ENCODE measurements around the gene SATL1. TPM values are rescaled to one million over a fixed set of nuclear protein-coding genes. Genes with fewer than 3 reads are reported as not detected.
"Not testable (repeated sequence)": the region's sequence is repeated elsewhere in the genome, so short reads cannot be mapped to it uniquely, and the experiment has no call there.

The SATL1 gene
- total RNA-seq, result not detected

DNA sequence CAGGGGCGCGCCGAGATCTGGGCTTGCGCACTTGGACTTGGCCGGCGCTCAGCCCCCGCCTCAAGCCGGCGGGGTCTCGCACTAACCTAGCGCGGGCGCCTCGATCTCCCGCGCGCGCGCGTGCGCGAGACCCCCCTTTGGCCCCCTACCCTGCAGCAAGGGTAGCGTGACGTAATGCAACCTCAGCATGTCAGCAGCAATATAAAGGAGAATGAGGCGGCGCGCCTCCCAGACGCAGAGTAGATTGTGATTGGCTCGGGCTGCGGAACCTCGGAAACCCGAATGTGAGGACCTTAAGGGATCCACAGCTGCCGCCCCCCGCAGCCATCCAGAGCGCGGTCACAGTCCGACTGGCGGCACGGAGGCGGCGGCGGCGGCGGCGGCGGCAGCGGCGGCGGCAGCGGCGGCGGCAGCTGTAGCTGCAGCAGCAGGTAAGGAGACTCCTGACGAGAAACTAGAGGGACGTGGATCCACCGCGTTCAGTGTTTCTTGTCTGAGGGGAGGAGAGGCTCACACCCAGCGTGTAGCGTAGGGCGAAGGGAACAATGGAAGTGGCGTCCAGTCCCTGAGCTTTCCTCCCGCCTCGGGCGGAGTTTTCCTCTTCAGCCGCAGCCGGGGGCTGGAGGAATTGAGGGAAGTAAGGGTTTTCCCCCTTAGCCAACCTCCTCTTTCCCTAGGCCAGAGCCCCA, at the start of gene SATL1, which contains the start of gene ZNF711:
Gene SATL1, minus strand, starts transcription at position 19 of the 689 bp plus-strand sequence. CDS start 134,811 bp downstream, outside the sequence.
Gene ZNF711, plus strand, starts transcription at position 231 of the 689 bp plus-strand sequence. CDS start 3,582 bp downstream, outside the sequence.
- DNase-seq (peak; percentile 13 to 19), ATAC-seq (replicated peaks in 1 of 2) (peak; percentile 69 to 81)
- Mint-ChIP-seq H3K27ac (peak within 1 kb of the TSS; percentile 54), H3K27me3 (ENCODE audit: low read depth) (peaks cover 24% of the 10 kb centered on the region), H3K4me3 (peak within 1 kb of the TSS; percentile 87 to 92), H3K4me1 (ENCODE audit: low read depth) (peaks cover 7% of the 10 kb centered on the region), H3K9me3 (no peaks in the 10 kb centered on the region), H3K36me3 (ENCODE audit: insufficient read depth in 2 of 2) (peaks cover 3 to 4% of the 10 kb centered on the region in 2 donors)

DNA sequence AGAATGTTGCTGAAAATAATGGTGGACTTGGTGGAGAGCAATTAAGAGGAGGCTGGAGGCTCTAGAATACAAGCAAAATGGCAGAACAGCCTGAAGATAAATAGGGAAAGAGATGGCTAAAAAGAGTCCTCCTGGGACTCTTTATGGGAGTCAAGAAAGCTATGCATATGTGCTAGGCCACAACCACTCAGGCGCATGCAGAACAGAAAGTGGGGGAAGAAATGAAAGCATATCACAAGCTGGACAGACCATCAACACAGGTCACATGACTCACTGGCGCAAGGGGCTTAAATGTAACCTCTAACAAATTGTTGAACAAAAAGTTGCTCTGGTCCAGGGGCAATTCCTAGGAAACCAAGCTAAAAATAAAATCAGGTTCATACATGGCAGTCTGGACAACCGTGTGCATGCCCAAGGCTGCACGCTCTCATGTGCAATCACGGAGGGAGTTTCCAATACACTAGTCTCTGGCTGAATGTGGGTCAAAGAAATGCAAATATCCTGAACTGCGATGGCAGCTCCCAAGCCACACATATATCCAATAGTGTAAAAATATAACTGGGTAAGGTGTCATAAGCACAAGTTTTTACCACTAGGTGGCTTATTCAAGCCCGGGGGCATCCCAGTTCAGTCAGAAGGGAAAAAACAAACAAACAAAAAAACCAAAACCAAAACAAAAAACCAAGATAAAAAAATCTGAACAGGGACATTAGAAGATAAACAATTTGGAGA, 45.6 kb upstream of the SATL1 start:
- DNase-seq, result no peak
- H3K4me3 Mint-ChIP-seq, result no peak overlapping the region
- ATAC-seq (replicated peaks in 1 of 2), result no peak
- no peak overlapping the region for H3K27ac Mint-ChIP-seq
- peaks cover 0 to 3% of the 10 kb centered on the region in 2 donors for H3K36me3 Mint-ChIP-seq (ENCODE audit: insufficient read depth in 2 of 2)
- H3K9me3 Mint-ChIP-seq, result peaks cover 4 to 9% of the 10 kb centered on the region in 2 donors
- H3K4me1 Mint-ChIP-seq (ENCODE audit: low read depth), result no peaks in the 10 kb centered on the region
- H3K27me3 Mint-ChIP-seq (ENCODE audit: low read depth), result peaks cover 5% of the 10 kb centered on the region

- not testable (repeated sequence) for H3K9me3 Mint-ChIP-seq; H3K27me3 Mint-ChIP-seq (ENCODE audit: low read depth); H3K36me3 Mint-ChIP-seq (ENCODE audit: insufficient read depth in 2 of 2); H3K4me1 Mint-ChIP-seq (ENCODE audit: low read depth); ATAC-seq (replicated peaks in 1 of 2); DNase-seq; H3K27ac Mint-ChIP-seq; H3K4me3 Mint-ChIP-seq
Observed at GRCh38 chrX:85285286-85285685, 41.7 kb upstream of the SATL1 start.

- H3K36me3 Mint-ChIP-seq (ENCODE audit: insufficient read depth in 2 of 2), result peaks cover 3 to 4% of the 10 kb centered on the region in 2 donors
- H3K27me3 Mint-ChIP-seq (ENCODE audit: low read depth), result peaks cover 24% of the 10 kb centered on the region
- H3K27ac Mint-ChIP-seq, result peak overlapping the region; percentile 54
- H3K9me3 Mint-ChIP-seq, result no peaks in the 10 kb centered on the region
- ATAC-seq (replicated peaks in 1 of 2) (peak; percentile 67 to 69), DNase-seq (peak; percentile 4 to 12)
- H3K4me1 Mint-ChIP-seq (ENCODE audit: low read depth), result peaks cover 7% of the 10 kb centered on the region
- peak overlapping the region; percentile 87 to 92 for H3K4me3 Mint-ChIP-seq
Observed at GRCh38 chrX:85244450-85245211, 1.1 kb upstream of the SATL1 start.

DNA sequence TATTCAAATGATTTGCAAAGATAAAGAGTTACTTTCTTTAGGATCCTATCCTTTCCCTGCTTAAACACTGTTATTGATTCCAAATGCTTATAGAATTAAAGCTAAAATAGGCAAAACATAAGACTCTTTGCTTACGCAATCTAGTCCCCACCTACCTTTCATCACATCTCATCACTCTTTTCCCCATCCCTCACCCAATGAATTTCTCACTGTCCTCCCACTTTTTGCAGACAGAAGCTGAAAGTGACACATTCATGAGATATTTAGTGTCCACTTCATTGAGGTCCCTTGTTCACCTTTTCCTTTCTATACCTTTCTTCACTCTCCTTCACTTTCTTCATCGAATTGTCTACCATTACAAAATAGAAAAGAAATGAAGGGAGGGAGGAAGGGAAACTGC, 424 bp downstream of the SATL1 start:
- H3K36me3 Mint-ChIP-seq (ENCODE audit: insufficient read depth in 2 of 2), result peaks cover 3 to 4% of the 10 kb centered on the region in 2 donors
- ATAC-seq (replicated peaks in 1 of 2), result no peak
- no peaks in the 10 kb centered on the region for H3K9me3 Mint-ChIP-seq
- no peak for DNase-seq
- peaks cover 7% of the 10 kb centered on the region for H3K4me1 Mint-ChIP-seq (ENCODE audit: low read depth)
- H3K4me3 Mint-ChIP-seq, result peak overlapping the region; percentile 68 to 71
- H3K27me3 Mint-ChIP-seq (ENCODE audit: low read depth), result peaks cover 24% of the 10 kb centered on the region
- no peak overlapping the region for H3K27ac Mint-ChIP-seq

DNA sequence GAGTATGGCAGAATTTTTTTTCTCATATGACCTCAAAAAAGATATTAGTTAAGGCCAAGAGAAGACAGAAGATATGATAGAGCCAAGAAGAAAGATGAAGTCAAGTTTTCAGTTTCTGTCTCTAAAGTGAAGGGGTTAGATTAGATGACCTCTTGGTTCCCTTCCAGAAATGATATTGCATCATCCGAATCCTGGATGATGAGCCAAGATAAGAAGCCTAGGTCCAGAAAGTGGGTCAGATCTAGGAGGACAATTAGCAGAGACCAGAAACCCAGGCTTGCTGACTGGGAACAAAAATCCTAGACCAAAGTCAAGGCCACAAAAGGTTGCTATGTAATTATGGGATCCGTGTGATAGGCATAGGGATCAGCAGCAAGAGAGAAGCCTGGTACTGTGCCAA, 20.2 kb downstream of the SATL1 start:
- Mint-ChIP-seq H3K4me3 (no peak overlapping the region), H3K27ac (no peak overlapping the region), H3K27me3 (ENCODE audit: low read depth) (peaks cover 6% of the 10 kb centered on the region), H3K36me3 (ENCODE audit: insufficient read depth in 2 of 2) (no peaks in the 10 kb centered on the region), H3K4me1 (ENCODE audit: low read depth) (peaks cover 7% of the 10 kb centered on the region), H3K9me3 (peaks cover 0 to 2% of the 10 kb centered on the region in 2 donors)
- DNase-seq, result no peak
- ATAC-seq (replicated peaks in 1 of 2), result no peak

DNA sequence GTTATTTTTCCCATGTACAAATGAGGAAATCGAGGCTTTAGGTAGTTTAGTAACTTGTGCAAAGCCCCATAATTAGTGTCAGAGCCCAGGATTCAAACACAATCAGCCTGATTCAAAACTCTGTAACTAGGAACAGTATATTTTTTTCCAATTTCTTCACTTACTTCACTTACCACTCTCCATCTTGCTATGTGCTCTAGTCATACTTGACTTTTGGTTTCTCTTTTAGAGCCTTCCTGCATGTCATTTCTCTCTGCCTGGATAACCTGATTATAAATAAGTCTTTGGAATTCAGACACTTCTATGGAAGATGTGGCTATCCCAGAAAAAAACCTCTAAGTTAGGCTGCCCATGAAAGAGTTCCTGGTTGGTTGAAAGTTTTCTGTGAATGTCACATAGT, 22.2 kb downstream of the SATL1 start:
- Mint-ChIP-seq H3K9me3 (peaks cover 0 to 2% of the 10 kb centered on the region in 2 donors), H3K36me3 (ENCODE audit: insufficient read depth in 2 of 2) (no peaks in the 10 kb centered on the region), H3K4me3 (peak overlapping the region in 1 of 2 donors; percentile 13), H3K27me3 (ENCODE audit: low read depth) (peaks cover 6% of the 10 kb centered on the region), H3K4me1 (ENCODE audit: low read depth) (peaks cover 7% of the 10 kb centered on the region), H3K27ac (no peak overlapping the region)
- no peak for DNase-seq
- ATAC-seq (replicated peaks in 1 of 2), result no peak

- H3K27ac Mint-ChIP-seq, result no peak overlapping the region
- DNase-seq, result no peak
- peaks cover 1 to 5% of the 10 kb centered on the region in 2 donors for H3K9me3 Mint-ChIP-seq
- H3K36me3 Mint-ChIP-seq (ENCODE audit: insufficient read depth in 2 of 2), result no peaks in the 10 kb centered on the region
- no peaks in the 10 kb centered on the region for H3K4me1 Mint-ChIP-seq (ENCODE audit: low read depth)
- no peak overlapping the region for H3K4me3 Mint-ChIP-seq
- no peak for ATAC-seq (replicated peaks in 1 of 2)
- peaks cover 7% of the 10 kb centered on the region for H3K27me3 Mint-ChIP-seq (ENCODE audit: low read depth)
Observed at GRCh38 chrX:85215946-85216345, 27.6 kb downstream of the SATL1 start.

DNA sequence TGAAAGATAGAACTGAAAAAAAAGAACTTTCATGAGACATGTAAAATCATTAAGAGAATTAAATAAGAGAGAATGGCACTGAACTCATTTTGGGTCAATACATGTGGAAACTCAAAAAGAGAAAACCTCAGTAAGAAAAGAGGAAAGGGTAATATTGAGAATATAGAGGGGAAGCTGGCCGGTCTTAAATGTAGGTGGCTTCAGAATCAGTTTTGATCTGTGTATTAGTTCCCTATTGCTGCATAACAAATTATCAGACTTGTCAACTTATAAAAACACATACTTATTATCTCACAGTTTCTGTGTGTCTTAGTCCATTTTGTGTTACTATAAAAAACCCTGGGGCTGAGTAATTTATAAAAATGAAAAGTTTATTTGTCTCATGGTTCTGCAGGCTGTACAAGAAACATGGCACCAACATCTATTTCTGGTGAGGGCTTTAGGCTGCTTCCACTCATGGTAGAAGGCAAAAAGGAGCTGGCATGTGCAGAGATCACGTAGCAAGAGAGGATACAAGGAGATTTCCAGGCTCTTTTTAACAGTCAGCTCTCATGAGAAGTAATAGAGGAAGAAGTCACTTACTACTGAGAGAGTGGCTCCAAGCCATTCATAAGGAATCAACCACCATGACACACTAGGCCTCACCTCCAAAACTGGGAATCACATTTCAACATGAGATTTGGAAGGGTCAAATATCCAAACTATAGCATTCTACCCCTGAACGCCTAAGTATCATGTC, 29.6 kb downstream of the SATL1 start:
- DNase-seq (no peak), ATAC-seq (replicated peaks in 1 of 2) (no peak)
- Mint-ChIP-seq H3K4me3 (no peak overlapping the region), H3K4me1 (ENCODE audit: low read depth) (no peaks in the 10 kb centered on the region), H3K27ac (no peak overlapping the region), H3K9me3 (peaks cover 6 to 11% of the 10 kb centered on the region in 2 donors), H3K27me3 (ENCODE audit: low read depth) (peaks cover 14% of the 10 kb centered on the region), H3K36me3 (ENCODE audit: insufficient read depth in 2 of 2) (no peaks in the 10 kb centered on the region)

DNA sequence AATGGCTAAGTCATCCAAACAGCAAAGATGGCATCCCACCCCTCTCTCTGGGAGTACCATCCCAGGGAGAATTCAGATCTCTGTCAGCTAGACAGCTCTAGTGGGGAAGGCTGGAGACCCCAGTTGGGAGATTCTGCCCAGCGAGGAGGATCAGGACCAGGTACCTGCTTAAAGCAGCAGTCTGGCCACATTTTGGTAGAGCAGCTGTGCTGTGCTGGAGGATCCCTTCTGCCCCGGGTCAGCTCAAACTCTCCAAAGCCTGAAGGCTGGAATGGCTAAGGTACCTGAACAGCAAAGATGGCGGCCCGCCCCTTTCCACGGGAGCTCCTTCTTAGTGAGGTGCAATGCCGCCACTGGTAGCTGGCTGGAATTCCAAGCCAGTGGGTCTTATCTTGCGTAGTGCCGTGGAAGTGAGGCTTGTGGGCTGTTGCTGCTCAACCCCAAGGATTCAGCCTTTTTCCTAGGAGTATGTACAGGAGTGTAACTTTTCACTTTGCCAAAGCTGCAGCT, 40.1 kb downstream of the SATL1 start:
- Mint-ChIP-seq H3K36me3 (ENCODE audit: insufficient read depth in 2 of 2) (no peaks in the 10 kb centered on the region), H3K4me3 (no peak overlapping the region), H3K27me3 (ENCODE audit: low read depth) (peaks cover 10% of the 10 kb centered on the region), H3K4me1 (ENCODE audit: low read depth) (no peaks in the 10 kb centered on the region), H3K9me3 (no peaks in the 10 kb centered on the region), H3K27ac (no peak overlapping the region)
- DNase-seq, result no peak
- no peak for ATAC-seq (replicated peaks in 1 of 2)

DNA sequence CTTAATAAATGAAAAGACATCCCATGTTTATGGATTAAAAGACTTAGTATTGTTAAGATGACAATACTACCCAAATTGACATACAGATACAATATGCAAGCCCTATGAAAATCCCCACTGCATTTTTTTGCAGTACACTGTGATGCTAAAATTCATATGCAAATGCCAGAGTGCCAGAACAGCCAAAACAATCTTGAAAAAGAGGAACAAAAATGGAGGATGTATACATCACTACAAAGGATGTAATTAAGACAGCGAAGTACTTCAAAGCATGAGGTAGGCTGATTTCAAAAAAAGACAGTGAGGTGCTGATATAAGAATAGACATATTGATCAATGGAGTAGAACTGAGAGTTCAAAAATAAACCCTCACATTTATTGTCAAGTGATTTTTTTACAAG, 47.3 kb downstream of the SATL1 start:
- no peak for ATAC-seq (replicated peaks in 1 of 2)

DNA sequence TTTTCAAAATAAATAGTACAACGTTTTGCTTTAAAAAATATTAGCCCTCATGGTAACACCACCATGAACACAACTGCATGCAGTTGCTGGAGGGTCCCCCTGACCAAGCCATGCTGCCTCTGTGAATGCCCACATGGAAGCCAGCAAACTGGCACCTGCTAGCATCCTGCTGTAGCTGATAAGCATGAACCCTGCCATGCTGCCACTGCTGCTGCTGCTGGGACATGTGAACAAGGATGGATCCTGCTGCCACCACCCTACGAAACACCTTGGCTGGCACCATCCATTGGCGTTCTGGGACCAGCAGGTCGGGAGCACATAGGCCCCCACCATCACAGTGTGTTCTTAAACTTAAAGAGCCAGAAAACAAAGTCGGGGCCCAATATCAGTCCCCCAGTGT, 83.9 kb downstream of the SATL1 start:
- Mint-ChIP-seq H3K4me1 (ENCODE audit: low read depth) (no peaks in the 10 kb centered on the region), H3K4me3 (no peak overlapping the region), H3K9me3 (no peaks in the 10 kb centered on the region), H3K27me3 (ENCODE audit: low read depth) (peaks cover 8% of the 10 kb centered on the region), H3K27ac (no peak overlapping the region), H3K36me3 (ENCODE audit: insufficient read depth in 2 of 2) (no peaks in the 10 kb centered on the region)
- no peak for DNase-seq
- no peak for ATAC-seq (replicated peaks in 1 of 2)

More for the DNA sequence above, 47.3 kb downstream of the SATL1 start:
- Mint-ChIP-seq H3K4me1 (ENCODE audit: low read depth) (no peaks in the 10 kb centered on the region), H3K36me3 (ENCODE audit: insufficient read depth in 2 of 2) (peaks cover 0 to 2% of the 10 kb centered on the region in 2 donors), H3K4me3 (no peak overlapping the region), H3K27me3 (ENCODE audit: low read depth) (peaks cover 12% of the 10 kb centered on the region), H3K9me3 (no peaks in the 10 kb centered on the region), H3K27ac (no peak overlapping the region)
- no peak for DNase-seq

Measured in activated T-cell treated with anti-CD3 and anti-CD28 coated beads, Interleukin-2, amount 50 U/mL, for 72 hours (primary cell).